GM19324 (cell line): ENCODE results near the gene GALNT15.

Experiments
- ATAC-seq: cut with Tn5 transposase; IDR thresholded peaks from one replicate; pipeline ENCODE4 v1.9.1; 2021; ENCODE audit warnings: mild to moderate bottlenecking, moderate library complexity; ENCODE audit not compliant: unreplicated experiment, low FRiP score

The GALNT15 gene, protein sequence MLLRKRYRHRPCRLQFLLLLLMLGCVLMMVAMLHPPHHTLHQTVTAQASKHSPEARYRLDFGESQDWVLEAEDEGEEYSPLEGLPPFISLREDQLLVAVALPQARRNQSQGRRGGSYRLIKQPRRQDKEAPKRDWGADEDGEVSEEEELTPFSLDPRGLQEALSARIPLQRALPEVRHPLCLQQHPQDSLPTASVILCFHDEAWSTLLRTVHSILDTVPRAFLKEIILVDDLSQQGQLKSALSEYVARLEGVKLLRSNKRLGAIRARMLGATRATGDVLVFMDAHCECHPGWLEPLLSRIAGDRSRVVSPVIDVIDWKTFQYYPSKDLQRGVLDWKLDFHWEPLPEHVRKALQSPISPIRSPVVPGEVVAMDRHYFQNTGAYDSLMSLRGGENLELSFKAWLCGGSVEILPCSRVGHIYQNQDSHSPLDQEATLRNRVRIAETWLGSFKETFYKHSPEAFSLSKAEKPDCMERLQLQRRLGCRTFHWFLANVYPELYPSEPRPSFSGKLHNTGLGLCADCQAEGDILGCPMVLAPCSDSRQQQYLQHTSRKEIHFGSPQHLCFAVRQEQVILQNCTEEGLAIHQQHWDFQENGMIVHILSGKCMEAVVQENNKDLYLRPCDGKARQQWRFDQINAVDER

GRCh38 chr3:16174389-16174788, at the start of gene GALNT15:
Gene GALNT15, plus strand, starts transcription at chr3:16174680. Its CDS starts 472 bp downstream, at chr3:16175152.
- no peak for ATAC-seq

DNA sequence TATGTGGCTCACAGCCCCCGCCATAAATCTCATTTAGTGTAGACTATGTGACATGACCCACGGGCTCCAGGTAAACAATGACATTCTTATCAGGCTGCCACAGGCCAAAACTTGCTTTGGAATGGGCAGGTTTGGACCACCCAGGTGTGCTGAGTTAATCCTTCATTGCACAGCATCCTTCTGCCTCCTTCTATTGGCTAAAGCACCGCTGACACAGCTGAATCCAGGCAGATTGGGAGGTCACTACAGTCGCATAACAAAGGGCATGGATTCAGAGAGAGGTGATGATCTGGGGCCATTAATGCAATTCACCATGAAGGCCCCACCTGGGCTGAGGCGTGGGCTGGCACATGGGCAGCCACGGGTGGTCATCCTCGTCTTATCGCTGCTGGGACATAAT, 47.8 kb upstream of the GALNT15 start:
- no peak for ATAC-seq

DNA sequence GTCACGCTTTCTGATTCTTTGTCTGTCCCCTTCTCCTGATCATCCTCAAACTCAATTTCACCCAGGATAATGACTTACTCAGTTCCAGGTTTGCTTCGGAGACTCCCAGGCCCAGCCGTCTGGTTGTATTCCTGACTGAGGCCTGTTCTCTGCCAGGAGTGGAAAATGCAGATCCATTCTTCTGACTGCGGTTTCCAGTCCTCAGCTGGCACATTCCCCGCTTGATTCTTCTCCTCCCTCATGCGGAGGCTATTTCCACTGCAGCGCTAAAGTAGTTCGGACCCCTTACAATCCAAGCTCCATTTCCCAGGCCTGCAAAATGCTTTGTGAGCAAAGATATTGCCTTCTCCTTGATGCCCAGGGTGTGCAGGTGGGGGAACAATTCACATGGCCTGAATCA, 47.2 kb upstream of the GALNT15 start:
- ATAC-seq, result no peak

DNA sequence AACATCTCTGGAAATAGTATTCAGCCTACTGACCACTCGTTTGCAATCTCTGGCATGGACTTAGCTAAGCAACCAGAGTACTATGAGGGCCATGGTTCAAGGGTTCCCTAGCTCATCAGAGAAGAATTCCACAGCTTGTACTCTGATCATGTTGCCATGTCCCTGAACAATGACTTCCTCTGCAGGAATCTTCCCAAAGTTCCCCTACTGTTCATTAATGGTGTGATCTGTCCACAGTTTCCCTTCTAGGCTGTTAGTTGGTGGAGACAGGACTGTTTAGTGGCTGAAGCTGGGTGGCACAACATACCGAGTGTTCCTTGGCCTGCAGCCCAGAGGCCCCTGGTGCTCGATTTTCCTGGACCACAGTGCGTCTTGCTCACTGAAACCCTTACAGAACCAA, 44.4 kb upstream of the GALNT15 start:
- ATAC-seq, result no peak

GRCh38 chr3:16132190-16132589, 42.3 kb upstream of the GALNT15 start:
- ATAC-seq, result no peak

DNA sequence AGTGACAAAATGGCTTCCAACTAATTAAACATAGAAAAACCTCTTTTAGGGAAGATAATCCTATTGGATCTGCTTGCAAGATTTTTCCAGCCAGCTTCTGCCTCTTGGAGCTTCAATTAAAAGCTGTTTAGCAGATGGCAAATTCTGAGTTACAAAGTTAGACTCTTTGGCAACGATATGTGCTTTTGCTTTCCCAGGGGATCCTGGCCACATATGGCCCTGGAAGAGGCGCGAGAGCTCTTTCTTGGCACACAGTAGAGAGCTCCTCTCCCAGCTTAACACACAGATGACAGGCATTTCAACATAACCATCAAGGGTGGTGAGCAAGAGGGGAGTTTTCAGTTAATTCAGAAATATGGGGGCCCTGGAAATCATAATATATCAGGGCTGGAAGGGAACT, 41.6 kb upstream of the GALNT15 start:
- ATAC-seq, result no peak

GRCh38 chr3:16134173-16134928, 40.1 kb upstream of the GALNT15 start:
- no peak for ATAC-seq

DNA sequence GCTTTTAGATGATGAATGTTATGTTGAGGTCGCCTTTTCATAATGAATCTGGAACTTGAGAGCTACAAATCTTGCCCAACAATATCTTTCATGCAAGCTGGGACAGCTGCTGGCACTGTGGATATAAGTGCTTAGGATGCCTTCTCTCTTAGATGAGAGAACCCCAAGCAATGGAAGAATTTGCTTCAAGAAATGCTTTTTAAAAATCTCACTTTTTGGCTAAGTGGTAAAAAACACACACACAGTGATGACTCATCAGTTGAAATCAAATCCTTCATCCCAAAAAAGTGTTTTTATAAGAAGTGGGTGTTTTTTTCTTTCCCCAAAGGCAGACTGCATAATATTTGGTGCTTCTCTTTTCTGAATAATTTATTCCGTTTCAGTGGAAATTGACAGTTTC, 38.4 kb upstream of the GALNT15 start:
- ATAC-seq, result no peak

DNA sequence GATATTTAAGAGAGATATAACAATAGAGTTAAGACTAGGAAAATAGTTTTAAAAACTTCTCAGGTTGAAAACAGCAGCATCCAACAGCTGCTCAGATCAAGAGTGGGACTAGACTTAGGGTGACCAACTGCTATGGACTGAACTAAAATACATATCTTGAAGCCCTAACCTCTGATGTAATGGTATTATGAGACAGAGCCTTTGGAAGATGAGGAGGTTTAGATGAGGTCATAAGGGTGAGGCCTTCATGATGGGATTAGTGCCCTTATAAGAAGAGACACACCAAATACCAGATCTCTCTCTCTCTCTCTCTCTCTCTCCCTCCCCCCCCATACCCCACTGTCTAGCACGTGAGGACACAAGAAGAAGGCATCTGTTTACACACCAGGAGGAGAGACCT, 37.4 kb upstream of the GALNT15 start:
- ATAC-seq, result no peak

- no peak for ATAC-seq
These were observed 36.5 kb upstream of the GALNT15 start for GRCh38 chr3:16137977-16138376.

- ATAC-seq, result no peak
These were observed 34.2 kb upstream of the GALNT15 start for GRCh38 chr3:16140116-16140893.

DNA sequence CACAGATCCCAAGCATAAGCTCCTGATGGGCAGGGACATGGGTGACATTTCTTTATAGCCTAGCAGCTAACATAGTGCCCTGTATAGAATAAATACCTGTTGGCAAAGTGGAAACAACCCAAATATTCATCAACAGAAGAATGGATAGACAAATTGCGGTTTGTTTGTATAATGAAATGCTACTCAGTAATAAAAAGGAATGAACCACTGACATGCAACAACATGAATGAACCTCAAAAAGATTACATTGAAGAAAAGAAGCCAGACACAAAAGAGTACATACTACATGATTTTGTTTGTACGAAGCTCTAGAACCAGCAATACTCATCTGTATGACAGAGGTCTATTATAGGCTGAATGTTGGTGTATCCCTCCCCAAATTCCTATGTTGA, 33.6 kb upstream of the GALNT15 start:
- ATAC-seq, result no peak

- no peak for ATAC-seq
These were observed 32.0 kb upstream of the GALNT15 start for GRCh38 chr3:16142350-16143025.

- ATAC-seq, result no peak
These were observed 30.5 kb upstream of the GALNT15 start for GRCh38 chr3:16143861-16144447.

DNA sequence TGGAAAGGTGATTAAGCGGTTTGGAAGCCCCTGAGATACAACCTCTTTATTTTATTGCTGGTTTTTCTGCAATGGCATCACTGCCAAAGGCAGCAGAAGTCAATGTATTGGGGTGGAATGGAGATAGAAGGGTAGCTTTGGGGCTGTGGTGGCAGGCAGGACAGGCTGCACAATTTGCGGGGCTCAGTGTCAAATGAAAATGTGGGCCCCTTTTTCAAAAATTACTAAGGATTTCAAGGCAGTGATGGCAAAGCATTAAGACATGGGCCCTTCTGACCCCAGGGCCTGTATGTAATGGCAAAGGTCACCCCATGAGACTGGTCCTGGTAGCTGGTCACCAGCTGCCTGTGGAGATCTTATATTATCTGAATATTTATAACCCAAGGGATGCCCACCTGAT, 29.3 kb upstream of the GALNT15 start:
- ATAC-seq, result no peak

GRCh38 chr3:16146015-16146730, 28.3 kb upstream of the GALNT15 start:
- no peak for ATAC-seq

DNA sequence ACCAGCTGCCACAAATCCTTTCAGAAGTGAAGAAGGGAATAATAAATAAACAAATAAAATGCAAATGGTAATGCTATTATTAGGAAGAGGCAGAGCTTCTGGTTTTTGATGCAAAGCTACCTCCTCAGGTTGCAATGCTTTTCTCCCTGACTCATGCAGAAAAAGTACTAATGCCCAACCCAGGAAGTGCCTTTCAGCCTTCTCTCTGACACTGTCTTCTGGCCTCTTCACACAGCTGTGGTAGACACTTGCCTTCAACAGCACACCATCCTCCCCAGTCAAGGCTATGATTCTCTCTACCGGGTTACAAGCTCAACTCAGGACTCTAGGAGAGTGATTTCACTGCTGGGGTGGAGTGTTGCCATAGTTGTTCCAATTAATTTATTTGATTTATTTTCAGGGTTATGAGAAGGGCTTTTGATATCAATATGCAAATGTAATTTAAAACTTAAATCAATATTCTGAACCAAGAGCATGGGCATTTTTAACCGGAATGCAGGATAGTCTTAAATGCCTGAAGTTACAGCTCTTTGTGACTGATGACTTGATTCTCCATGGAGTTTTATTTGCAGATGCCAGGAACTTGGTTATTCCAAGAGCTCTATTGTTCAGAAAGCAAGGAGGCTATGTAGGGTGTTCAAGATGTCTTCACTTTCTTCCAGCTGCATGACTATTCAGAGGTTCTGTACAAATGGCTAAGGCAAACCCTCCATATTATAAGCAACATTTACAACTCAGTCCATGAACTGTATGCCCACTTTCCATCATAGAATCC, 27.1 kb upstream of the GALNT15 start:
- ATAC-seq, result no peak

- ATAC-seq, result no peak
These were observed 26.3 kb upstream of the GALNT15 start for GRCh38 chr3:16148213-16148612.
